Measurements from ENCODE around the gene CACHD1. TPM values are rescaled to one million over a fixed set of nuclear protein-coding genes. Genes with fewer than 3 reads are reported as not detected.

The CACHD1 gene
- total RNA-seq, 1 donor: 7.3 TPM

- peak overlapping the region; percentile 70 for H3K4me3 ChIP-seq (ENCODE audit: low read depth, low read length)
- TF ChIP-seq, protein P1, sequence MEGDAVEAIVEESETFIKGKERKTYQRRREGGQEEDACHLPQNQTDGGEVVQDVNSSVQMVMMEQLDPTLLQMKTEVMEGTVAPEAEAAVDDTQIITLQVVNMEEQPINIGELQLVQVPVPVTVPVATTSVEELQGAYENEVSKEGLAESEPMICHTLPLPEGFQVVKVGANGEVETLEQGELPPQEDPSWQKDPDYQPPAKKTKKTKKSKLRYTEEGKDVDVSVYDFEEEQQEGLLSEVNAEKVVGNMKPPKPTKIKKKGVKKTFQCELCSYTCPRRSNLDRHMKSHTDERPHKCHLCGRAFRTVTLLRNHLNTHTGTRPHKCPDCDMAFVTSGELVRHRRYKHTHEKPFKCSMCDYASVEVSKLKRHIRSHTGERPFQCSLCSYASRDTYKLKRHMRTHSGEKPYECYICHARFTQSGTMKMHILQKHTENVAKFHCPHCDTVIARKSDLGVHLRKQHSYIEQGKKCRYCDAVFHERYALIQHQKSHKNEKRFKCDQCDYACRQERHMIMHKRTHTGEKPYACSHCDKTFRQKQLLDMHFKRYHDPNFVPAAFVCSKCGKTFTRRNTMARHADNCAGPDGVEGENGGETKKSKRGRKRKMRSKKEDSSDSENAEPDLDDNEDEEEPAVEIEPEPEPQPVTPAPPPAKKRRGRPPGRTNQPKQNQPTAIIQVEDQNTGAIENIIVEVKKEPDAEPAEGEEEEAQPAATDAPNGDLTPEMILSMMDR (IDR thresholded peaks at IDR 0.05; ENCODE audit: insufficient read depth, low read length): no peak
- no peak for DNase-seq (ENCODE audit: low read depth)
Measured at GRCh38 chr1:64472040-64472376, 2.1 kb downstream of the CACHD1 start.

- no peak for DNase-seq (ENCODE audit: low read depth)
- TF ChIP-seq, protein P1 (IDR thresholded peaks at IDR 0.05; ENCODE audit: insufficient read depth, low read length): no peak
- H3K4me3 ChIP-seq (ENCODE audit: low read depth, low read length): no peak overlapping the region
Measured at GRCh38 chr1:64472805-64473204, 2.9 kb downstream of the CACHD1 start.

DNA sequence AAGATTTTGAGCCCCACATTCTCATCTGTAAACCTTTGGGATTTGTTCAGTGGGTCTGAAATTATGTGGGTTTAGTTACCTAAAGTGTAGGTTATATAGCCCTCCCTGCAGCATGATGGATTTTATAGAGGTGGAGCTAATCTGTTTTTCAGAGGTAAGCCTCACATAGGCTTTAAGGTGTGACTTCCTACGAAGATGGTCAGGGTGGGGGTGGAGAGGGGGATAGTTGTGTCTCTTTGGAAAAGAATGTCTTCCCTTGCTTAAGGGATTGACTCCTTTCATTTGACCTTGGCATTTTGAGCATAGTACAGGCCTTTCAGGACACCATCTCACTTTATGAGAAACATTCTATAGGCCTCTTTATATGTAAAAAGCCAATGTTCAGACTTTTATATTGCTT, 3.4 kb downstream of the CACHD1 start:
- H3K4me3 ChIP-seq (ENCODE audit: low read depth, low read length): no peak overlapping the region
- TF ChIP-seq, protein P1 (IDR thresholded peaks at IDR 0.05; ENCODE audit: insufficient read depth, low read length): no peak
- DNase-seq (ENCODE audit: low read depth): no peak

GRCh38 chr1:64474133-64474532, 4.2 kb downstream of the CACHD1 start:
- H3K4me3 ChIP-seq (ENCODE audit: low read depth, low read length): no peak overlapping the region
- DNase-seq (ENCODE audit: low read depth): no peak
- TF ChIP-seq, protein P1 (IDR thresholded peaks at IDR 0.05; ENCODE audit: insufficient read depth, low read length): no peak

DNA sequence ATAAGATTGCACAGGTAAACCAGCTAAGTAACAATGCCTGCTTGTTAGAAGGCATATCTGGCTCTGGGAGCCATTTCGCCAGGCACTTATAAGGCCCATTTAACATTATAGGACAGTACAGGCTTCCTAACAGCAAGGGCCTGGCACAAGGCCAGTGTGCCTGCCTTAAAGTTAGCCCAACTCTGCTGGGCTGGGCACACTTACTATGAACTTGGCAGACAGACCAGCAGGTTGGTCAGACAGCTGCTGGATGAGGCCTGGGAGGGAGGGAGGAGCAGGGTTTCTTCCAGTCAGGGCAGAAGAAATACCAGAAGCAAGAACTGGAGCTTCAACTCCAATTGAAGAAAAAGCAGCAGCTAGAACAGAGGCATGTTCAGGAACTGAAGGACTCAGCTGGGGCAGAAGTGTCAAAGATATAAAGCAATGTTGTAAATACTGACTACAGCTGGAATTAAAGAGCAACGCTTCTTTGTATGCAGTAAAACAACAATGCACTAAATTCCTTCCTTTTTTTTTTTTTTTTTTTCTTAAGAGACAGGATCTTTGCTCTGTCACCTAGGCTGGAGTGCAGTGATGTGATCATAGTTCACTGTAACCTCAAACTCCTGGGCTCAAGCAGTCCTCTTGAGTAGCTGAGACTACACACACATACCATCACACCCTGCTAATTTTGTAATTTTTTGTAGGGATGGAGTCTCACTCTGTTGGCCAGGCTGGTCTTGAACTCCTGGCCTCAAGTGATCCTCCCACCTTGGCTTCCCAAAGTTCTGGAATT, 4.9 kb downstream of the CACHD1 start:
- TF ChIP-seq, protein P1 (IDR thresholded peaks at IDR 0.05; ENCODE audit: insufficient read depth, low read length): no peak
- no peak overlapping the region for H3K4me3 ChIP-seq (ENCODE audit: low read depth, low read length)
- DNase-seq (ENCODE audit: low read depth): peak; percentile 13

- TF ChIP-seq, protein P1 (IDR thresholded peaks at IDR 0.05; ENCODE audit: insufficient read depth, low read length): no peak
- DNase-seq (ENCODE audit: low read depth): peak; percentile 91
- H3K4me3 ChIP-seq (ENCODE audit: low read depth, low read length): no peak overlapping the region
Measured at GRCh38 chr1:64476251-64476952, 6.5 kb downstream of the CACHD1 start.

Data from fibroblast of the aortic adventitia (primary cell).